K562 (cell line): ENCODE measurements around the gene TNNT1. TPM values are rescaled to one million over a fixed set of nuclear protein-coding genes. Genes with fewer than 3 reads are reported as not detected.

Experiments used
- ASH1L ChIP-seq: fragments of 450-650 bp; IDR thresholded peaks from 2 replicates; pipeline ENCODE4 v1.6.1; 2018; ENCODE audit warnings: borderline replicate concordance, mild to moderate bottlenecking, low read depth; ENCODE audit not compliant: partially characterized antibody
- CBFA2T3 ChIP-seq: fragments of 450-650 bp; IDR thresholded peaks from 2 replicates; pipeline ENCODE4 v1.6.1; 2017
- CBX1 ChIP-seq: sonication (generic); IDR thresholded peaks from 2 replicates; pipeline ENCODE4 v1.6.1; 2016; ENCODE audit warnings: antibody characterized with exemption, low read depth, mild to moderate bottlenecking
- CHD2 ChIP-seq: IDR thresholded peaks from 2 replicates; pipeline ENCODE4 v1.6.1; 2011; ENCODE audit warnings: low read depth, low read length
- CREB1 ChIP-seq, 2 experiments: sonication (generic) in 1 of 2; formaldehyde crosslinking in 1 of 2; IDR thresholded peaks; 2 replicates each; pipeline versions ENCODE4 v1.6.1 to v1.8.0; 2012 to 2022; ENCODE audit warnings: inconsistent platforms in 1 of 2, mild to moderate bottlenecking in 1 of 2, missing genetic modification reagents in 1 of 2, moderate library complexity in 1 of 2
- CTBP1 ChIP-seq: fragments of 450-650 bp; IDR thresholded peaks from 2 replicates; pipeline ENCODE4 v1.6.1; 2016; ENCODE audit warnings: borderline replicate concordance
- ELF1 ChIP-seq: fragments of 200-800 bp; sonication (Bioruptor generic); IDR thresholded peaks from 2 replicates; pipeline ENCODE4 v1.6.1; 2016; ENCODE audit warnings: missing genetic modification characterization, missing compliant biosample characterization
- HDGF ChIP-seq: fragments of 450-650 bp; IDR thresholded peaks from 2 replicates; pipeline ENCODE4 v1.6.1; 2016
- HNRNPK ChIP-seq: fragments of 200-400 bp; formaldehyde crosslinking; IDR thresholded peaks from one replicate; pipeline ENCODE4 v1.6.1; 2018; ENCODE audit warnings: mild to moderate bottlenecking, low read depth, low read length; ENCODE audit not compliant: poor library complexity, severe bottlenecking
- KLF6 ChIP-seq: fragments of 250-450 bp; sonication (Bioruptor Pico); IDR thresholded peaks from 2 replicates; pipeline ENCODE4 v1.4.0; 2020; ENCODE audit warnings: mild to moderate bottlenecking, moderate library complexity, borderline replicate concordance
- MCM3 ChIP-seq: fragments of 450-650 bp; IDR thresholded peaks from 2 replicates; pipeline ENCODE4 v1.6.1; 2016
- MCM5 ChIP-seq: fragments of 450-650 bp; IDR thresholded peaks from 2 replicates; pipeline ENCODE4 v1.6.1; 2016; ENCODE audit warnings: low read depth
- MIER1 ChIP-seq: fragments of 450-650 bp; IDR thresholded peaks from 2 replicates; pipeline ENCODE4 v1.6.1; 2016; ENCODE audit warnings: antibody characterized with exemption, mild to moderate bottlenecking, low read depth
- NBN ChIP-seq: fragments of 450-650 bp; IDR thresholded peaks from 2 replicates; pipeline ENCODE4 v1.6.1; 2016; ENCODE audit warnings: low read depth, mild to moderate bottlenecking
- NR4A1 ChIP-seq, 2 experiments: fragments of 250-450 bp in 1 of 2; fragments of 450-650 bp in 1 of 2; sonication (Bioruptor Pico) in 1 of 2; IDR thresholded peaks; 2 replicates each; pipeline versions ENCODE4 v1.4.0 to v1.6.1; 2016 to 2020; ENCODE audit warnings: mild to moderate bottlenecking in 2 of 2, missing compliant biosample characterization in 1 of 2, missing genetic modification characterization in 1 of 2, moderate library complexity in 1 of 2
- RFX7 ChIP-seq: fragments of 250-450 bp; sonication (Bioruptor Pico); IDR thresholded peaks from 2 replicates; pipeline ENCODE4 v1.5.1; 2021; ENCODE audit warnings: mild to moderate bottlenecking
- SLC30A9 ChIP-seq: fragments of 250-450 bp; sonication (Bioruptor Pico); IDR thresholded peaks from 2 replicates; pipeline ENCODE4 v1.8.0; 2022; ENCODE audit warnings: mild to moderate bottlenecking, moderate library complexity
- SMAD4 ChIP-seq: fragments of 250-450 bp; sonication (Bioruptor Pico); conservative IDR thresholded peaks from 2 replicates; pipeline ENCODE4 v1.8.0; 2021; ENCODE audit warnings: inconsistent platforms, mild to moderate bottlenecking, moderate library complexity
- SMARCE1 ChIP-seq: fragments of 450-650 bp; IDR thresholded peaks from 2 replicates; pipeline ENCODE4 v1.7.1; 2016; ENCODE audit warnings: mild to moderate bottlenecking
- SP1 ChIP-seq: sonication (generic); formaldehyde crosslinking; IDR thresholded peaks from 2 replicates; pipeline ENCODE4 v1.8.1; 2022; ENCODE audit warnings: mild to moderate bottlenecking, missing genetic modification reagents
- SPI1 ChIP-seq: IDR thresholded peaks from 2 replicates; pipeline ENCODE4 v1.6.1; 2011; ENCODE audit warnings: low read depth, low read length, control low read depth, borderline replicate concordance
- ZFP1 ChIP-seq: fragments of 450-650 bp; formaldehyde crosslinking; IDR thresholded peaks from 2 replicates; pipeline ENCODE4 v1.4.0; 2020; ENCODE audit warnings: mild to moderate bottlenecking, mixed read lengths
- ZNF174 ChIP-seq: fragments of 250-450 bp; sonication (Bioruptor Pico); IDR thresholded peaks from 2 replicates; pipeline ENCODE4 v1.4.0; 2020; ENCODE audit warnings: mild to moderate bottlenecking
- ZNF444 ChIP-seq: fragments of 250-450 bp; sonication (Bioruptor Pico); IDR thresholded peaks from 2 replicates; pipeline ENCODE4 v1.4.0; 2020; ENCODE audit warnings: mild to moderate bottlenecking, moderate library complexity
- ZNF644 ChIP-seq: fragments of 200-800 bp; sonication (Bioruptor generic); IDR thresholded peaks from 2 replicates; pipeline ENCODE4 v1.6.1; 2016; ENCODE audit warnings: low read depth, missing genetic modification characterization, missing compliant biosample characterization
- polyA plus RNA-seq, 8 experiments: library from polyadenylated mRNA; depleted of rRNA in 4 of 8; stranded (reverse) in 5 of 8; unstranded in 3 of 8; fragments of >200 nt; fragmentation: Nextera tagmentation in 2 of 8; fragmentation: Illumina TruSeq in 1 of 8; extraction: Ambion mirVana in 2 of 8; extraction: Trizol in 1 of 8; gene quantifications; 2 replicates each; pipeline versions ENCODE4 v1.2.1 to v1.2.3, GENCODE V29; 2011 to 2014; ENCODE audit warnings: inconsistent platforms in 1 of 8, missing spikeins in 1 of 8
- total RNA-seq, 7 experiments: library from RNA; depleted of rRNA in 6 of 7; stranded (reverse); fragments of >200 nt in 6 of 7; fragmentation: Illumina TruSeq in 2 of 7; extraction: Trizol in 2 of 7; gene quantifications; 2 replicates each; pipeline versions ENCODE4 v1.2.1 to v1.2.3, GENCODE V29; 2011 to 2021; ENCODE audit warnings: low replicate concordance in 1 of 7
- TF ChIP-seq, protein P1 (sequence below): fragments of 250-450 bp; sonication (Bioruptor Pico); IDR thresholded peaks from 2 replicates; pipeline ENCODE4 v1.9.0; 2021; ENCODE audit warnings: mild to moderate bottlenecking
- TF ChIP-seq, protein P2 (sequence below): fragments of 250-450 bp; sonication (Bioruptor Pico); IDR thresholded peaks from 2 replicates; pipeline ENCODE4 v1.8.0; 2022; ENCODE audit warnings: inconsistent platforms, mild to moderate bottlenecking, moderate library complexity, borderline replicate concordance
- TF ChIP-seq, protein P3 (sequence below): fragments of 250-450 bp; sonication (Bioruptor Pico); IDR thresholded peaks from 2 replicates; pipeline ENCODE4 v1.5.0; 2022; ENCODE audit warnings: mild to moderate bottlenecking
- TF ChIP-seq, protein P4 (sequence below): fragments of 250-450 bp; sonication (Bioruptor Pico); IDR thresholded peaks from 2 replicates; pipeline ENCODE4 v1.8.0; 2022; ENCODE audit warnings: moderate library complexity, mild to moderate bottlenecking, inconsistent platforms

The TNNT1 gene
- total and polyA plus RNA-seq, 9 of the 15 experiments (the other 6 are each of a cell fraction or from before 2014, with no cell fraction given) = 31.8 to 390 (median 227) TPM

DNA sequence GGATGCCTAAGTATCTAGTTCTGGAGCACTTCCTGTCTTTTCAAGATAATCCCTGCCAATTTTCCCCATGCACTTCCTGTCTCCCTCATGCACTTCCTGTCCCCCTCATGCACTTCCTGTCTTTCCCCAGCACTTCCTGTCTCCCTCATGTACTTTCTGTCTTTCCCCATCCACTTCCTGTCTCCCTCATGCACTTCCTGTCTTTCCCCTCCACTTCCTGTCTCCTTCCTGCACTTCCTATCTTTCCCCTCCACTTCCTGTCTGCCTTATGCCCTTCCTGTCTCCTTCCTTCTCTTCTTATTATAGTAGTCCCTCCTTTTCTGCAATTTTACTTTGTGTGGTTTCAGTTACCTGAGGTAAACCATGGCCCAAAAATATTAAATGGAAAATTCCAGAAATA, 3.0 kb upstream of the TNNT1 start (continued):
- no peak for TF ChIP-seq CREB1 (IDR thresholded peaks at IDR 0.05)
- no peak for TF ChIP-seq CREB1 (CRISPR knock-in tag; IDR thresholded peaks at IDR 0.05)
- no peak for TF ChIP-seq SMAD4 (CRISPR knock-in tag)
- no peak for TF ChIP-seq RFX7 (CRISPR knock-in tag)
- TF ChIP-seq, protein P1, sequence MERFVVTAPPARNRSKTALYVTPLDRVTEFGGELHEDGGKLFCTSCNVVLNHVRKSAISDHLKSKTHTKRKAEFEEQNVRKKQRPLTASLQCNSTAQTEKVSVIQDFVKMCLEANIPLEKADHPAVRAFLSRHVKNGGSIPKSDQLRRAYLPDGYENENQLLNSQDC (CRISPR knock-in tag) = no peak
- no peak for TF ChIP-seq SLC30A9 (CRISPR knock-in tag)
- TF ChIP-seq ELF1 (tag) = peak; percentile 95
- TF ChIP-seq KLF6 (CRISPR knock-in tag) = no peak
- no peak for TF ChIP-seq ZFP1 (CRISPR knock-in tag)
- no peak for TF ChIP-seq NR4A1 (CRISPR knock-in tag; IDR thresholded peaks at IDR 0.05)
- no peak for TF ChIP-seq NR4A1 (tag; IDR thresholded peaks at IDR 0.05)
- TF ChIP-seq, protein P2, sequence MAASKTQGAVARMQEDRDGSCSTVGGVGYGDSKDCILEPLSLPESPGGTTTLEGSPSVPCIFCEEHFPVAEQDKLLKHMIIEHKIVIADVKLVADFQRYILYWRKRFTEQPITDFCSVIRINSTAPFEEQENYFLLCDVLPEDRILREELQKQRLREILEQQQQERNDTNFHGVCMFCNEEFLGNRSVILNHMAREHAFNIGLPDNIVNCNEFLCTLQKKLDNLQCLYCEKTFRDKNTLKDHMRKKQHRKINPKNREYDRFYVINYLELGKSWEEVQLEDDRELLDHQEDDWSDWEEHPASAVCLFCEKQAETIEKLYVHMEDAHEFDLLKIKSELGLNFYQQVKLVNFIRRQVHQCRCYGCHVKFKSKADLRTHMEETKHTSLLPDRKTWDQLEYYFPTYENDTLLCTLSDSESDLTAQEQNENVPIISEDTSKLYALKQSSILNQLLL (CRISPR knock-in tag) = no peak
- TF ChIP-seq, protein P3, sequence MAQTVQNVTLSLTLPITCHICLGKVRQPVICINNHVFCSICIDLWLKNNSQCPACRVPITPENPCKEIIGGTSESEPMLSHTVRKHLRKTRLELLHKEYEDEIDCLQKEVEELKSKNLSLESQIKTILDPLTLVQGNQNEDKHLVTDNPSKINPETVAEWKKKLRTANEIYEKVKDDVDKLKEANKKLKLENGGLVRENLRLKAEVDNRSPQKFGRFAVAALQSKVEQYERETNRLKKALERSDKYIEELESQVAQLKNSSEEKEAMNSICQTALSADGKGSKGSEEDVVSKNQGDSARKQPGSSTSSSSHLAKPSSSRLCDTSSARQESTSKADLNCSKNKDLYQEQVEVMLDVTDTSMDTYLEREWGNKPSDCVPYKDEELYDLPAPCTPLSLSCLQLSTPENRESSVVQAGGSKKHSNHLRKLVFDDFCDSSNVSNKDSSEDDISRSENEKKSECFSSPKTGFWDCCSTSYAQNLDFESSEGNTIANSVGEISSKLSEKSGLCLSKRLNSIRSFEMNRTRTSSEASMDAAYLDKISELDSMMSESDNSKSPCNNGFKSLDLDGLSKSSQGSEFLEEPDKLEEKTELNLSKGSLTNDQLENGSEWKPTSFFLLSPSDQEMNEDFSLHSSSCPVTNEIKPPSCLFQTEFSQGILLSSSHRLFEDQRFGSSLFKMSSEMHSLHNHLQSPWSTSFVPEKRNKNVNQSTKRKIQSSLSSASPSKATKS (CRISPR knock-in tag) = no peak
- TF ChIP-seq SMARCE1 = no peak
- no peak for TF ChIP-seq HNRNPK
- peak; percentile 84 for TF ChIP-seq ASH1L
- TF ChIP-seq HDGF = peak; percentile 85; the same call in 1 of the 2 replicates
- TF ChIP-seq CBX1 = no peak
- no peak for TF ChIP-seq CTBP1
- TF ChIP-seq, protein P4, sequence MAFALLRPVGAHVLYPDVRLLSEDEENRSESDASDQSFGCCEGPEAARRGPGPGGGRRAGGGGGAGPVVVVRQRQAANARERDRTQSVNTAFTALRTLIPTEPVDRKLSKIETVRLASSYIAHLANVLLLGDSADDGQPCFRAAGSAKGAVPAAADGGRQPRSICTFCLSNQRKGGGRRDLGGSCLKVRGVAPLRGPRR (CRISPR knock-in tag) = no peak
- TF ChIP-seq MCM3 = no peak
- peak; percentile 11; the same call in 1 of the 2 replicates for TF ChIP-seq CBFA2T3
- 0 out of 2 replicates have a peak, but pooled peaks have one; percentile 40 for TF ChIP-seq NBN
- TF ChIP-seq MCM5 = no peak
- TF ChIP-seq SP1 = no peak
- TF ChIP-seq ZNF444 = no peak
- TF ChIP-seq ZNF644 (tag) = no peak
- peak; percentile 93 for TF ChIP-seq SPI1
- 0 out of 2 replicates have a peak, but pooled peaks have one; percentile 62 for TF ChIP-seq MIER1
- TF ChIP-seq ZNF174 = no peak
- no peak for TF ChIP-seq CHD2
